CD8-positive, alpha-beta memory T cell (primary cell): ENCODE data around the gene SH3GL3. TPM values are rescaled to one million over a fixed set of nuclear protein-coding genes. Genes with fewer than 3 reads are reported as not detected.
A peak's percentile ranks its signal among the peaks of the same experiment; 100 is the strongest.

Source experiments
- CTCF ChIA-PET: fragments of 350-600 bp; sonication (Branson Sonifier 250); formaldehyde crosslinking; loops from one replicate; lab custom pipeline; 2021; ENCODE audit warnings: antibody characterized with exemption; lab: Charles Lee
- POLR2A ChIA-PET: fragments of 350-600 bp; sonication (Branson Sonifier 250); formaldehyde crosslinking; loops from one replicate; lab custom pipeline; 2021; ENCODE audit warnings: antibody characterized with exemption; lab: Charles Lee
- DNase-seq, 5 donors: peaks; one replicate each; pipeline versions ENCODE4 v3.0.0 to v3.0.0-alpha.2; 2020 to 2022; ENCODE audit warnings: mixed read lengths in 1 of 5
- H3K27ac ChIP-seq: one replicate; pipeline ENCODE4 v1.7.0; 2013; ENCODE audit warnings: low read depth, mild to moderate bottlenecking, low read length, moderate library complexity
- H3K27me3 ChIP-seq: 2 replicates; pipeline ENCODE4 v1.7.0; 2013; ENCODE audit warnings: low read length, mild to moderate bottlenecking; ENCODE audit not compliant: insufficient read depth, poor library complexity, severe bottlenecking
- H3K36me3 ChIP-seq: 2 replicates; pipeline ENCODE4 v1.7.0; 2013; ENCODE audit warnings: mild to moderate bottlenecking, low read length, moderate library complexity; ENCODE audit not compliant: insufficient read depth
- H3K4me1 ChIP-seq: 2 replicates; pipeline ENCODE4 v1.7.0; 2013; ENCODE audit warnings: mild to moderate bottlenecking, low read length, moderate library complexity; ENCODE audit not compliant: insufficient read depth
- H3K4me3 ChIP-seq: 2 replicates; pipeline ENCODE4 v1.7.0; 2013; ENCODE audit warnings: mild to moderate bottlenecking, low read length
- H3K9me3 ChIP-seq: 2 replicates; pipeline ENCODE4 v1.7.0; 2013; ENCODE audit warnings: mild to moderate bottlenecking, low read length
- H3K27ac Mint-ChIP-seq, 8 donors: one replicate each; pipeline ENCODE4 v1.8.0; 2020 to 2021; ENCODE audit warnings: mixed read lengths in 8 of 8, mild to moderate bottlenecking in 6 of 8, inconsistent platforms in 3 of 8, moderate library complexity in 3 of 8
- H3K27me3 Mint-ChIP-seq, 2 donors: one replicate each; pipeline ENCODE4 v1.8.0; 2020 to 2021; ENCODE audit warnings: mixed read lengths in 2 of 2, mild to moderate bottlenecking in 1 of 2, moderate library complexity in 1 of 2
- H3K36me3 Mint-ChIP-seq, 3 donors: one replicate each; pipeline ENCODE4 v1.8.0; 2020 to 2021; ENCODE audit warnings: mixed read lengths in 3 of 3, inconsistent platforms in 1 of 3, mild to moderate bottlenecking in 1 of 3
- H3K4me1 Mint-ChIP-seq, 3 donors: one replicate each; pipeline ENCODE4 v1.8.0; 2020 to 2021; ENCODE audit warnings: mixed read lengths in 3 of 3, inconsistent platforms in 1 of 3, mild to moderate bottlenecking in 1 of 3
- H3K4me3 Mint-ChIP-seq, 7 donors: one replicate each; pipeline ENCODE4 v1.8.0; 2020 to 2021; ENCODE audit warnings: mixed read lengths in 7 of 7, mild to moderate bottlenecking in 6 of 7, moderate library complexity in 4 of 7, inconsistent platforms in 2 of 7
- H3K9me3 Mint-ChIP-seq, 5 donors: one replicate each; pipeline ENCODE4 v1.8.0; 2020 to 2022; ENCODE audit warnings: mixed read lengths in 5 of 5, mild to moderate bottlenecking in 3 of 5, moderate library complexity in 2 of 5, inconsistent platforms in 1 of 5
- polyA plus RNA-seq: library from polyadenylated mRNA; unstranded; fragments of 300-500 nt; fragmentation: Illumina TruSeq; gene quantifications from one replicate; pipeline ENCODE4 v1.2.3, GENCODE V29; 2021
- total RNA-seq, 2 experiments: library from RNA; stranded (reverse); gene quantifications; one replicate each; pipeline ENCODE4 v1.2.3, GENCODE V29; 2021

Gene SH3GL3
- total and polyA plus RNA-seq, 3 experiments from 2014 or later, result not detected

- H3K4me3 ChIP-seq, result no peak overlapping the region
- CTCF ChIA-PET, result no interaction called here
- no peak overlapping the region for H3K27ac Mint-ChIP-seq
- no peak for DNase-seq
- no peaks in the 10 kb centered on the region for H3K36me3 ChIP-seq
- H3K4me1 ChIP-seq, result no peaks in the 10 kb centered on the region
- H3K4me3 Mint-ChIP-seq, result no peak overlapping the region
- H3K4me1 Mint-ChIP-seq, result no peaks in the 10 kb centered on the region
- no peaks in the 10 kb centered on the region for H3K36me3 Mint-ChIP-seq
- H3K27me3 ChIP-seq, result peaks cover 4% of the 10 kb centered on the region
- H3K27ac ChIP-seq, result no peak overlapping the region
- peaks cover 15 to 18% of the 10 kb centered on the region in 2 donors for H3K27me3 Mint-ChIP-seq
- POLR2A ChIA-PET, result no interaction called here
- no peaks in the 10 kb centered on the region for H3K9me3 ChIP-seq
- peaks cover 0 to 5% (median 2%) of the 10 kb centered on the region in 5 donors for H3K9me3 Mint-ChIP-seq
Observed at GRCh38 chr15:83656943-83657528, 209.9 kb downstream of the SH3GL3 start.

GRCh38 chr15:83657549-83657948 lies 210.4 kb downstream of the SH3GL3 start:
- H3K9me3 ChIP-seq, result no peaks in the 10 kb centered on the region
- Mint-ChIP-seq H3K27ac (no peak overlapping the region), H3K9me3 (peaks cover 0 to 3% (median 2%) of the 10 kb centered on the region in 5 donors), H3K27me3 (peaks cover 10 to 14% of the 10 kb centered on the region in 2 donors), H3K4me3 (no peak overlapping the region), H3K36me3 (no peaks in the 10 kb centered on the region), H3K4me1 (no peaks in the 10 kb centered on the region)
- H3K27me3 ChIP-seq, result peaks cover 3% of the 10 kb centered on the region
- H3K27ac ChIP-seq, result no peak overlapping the region
- CTCF ChIA-PET, result interaction anchor here (1.2 kb wide), 1 partner anchor 34 kb away, joined by 4 read pairs; no protein-coding TSS in a partner anchor
- no peak for DNase-seq
- no peaks in the 10 kb centered on the region for H3K36me3 ChIP-seq
- H3K4me1 ChIP-seq, result no peaks in the 10 kb centered on the region
- no peak overlapping the region for H3K4me3 ChIP-seq
- POLR2A ChIA-PET, result no interaction called here

GRCh38 chr15:83658430-83659416 lies 211.6 kb downstream of the SH3GL3 start:
- no peak for DNase-seq
- H3K27me3 ChIP-seq, result no peaks in the 10 kb centered on the region
- no peak overlapping the region for H3K4me3 ChIP-seq
- Mint-ChIP-seq H3K4me3 (no peak overlapping the region), H3K36me3 (no peaks in the 10 kb centered on the region), H3K27me3 (peaks cover 3 to 9% of the 10 kb centered on the region in 2 donors), H3K27ac (no peak overlapping the region), H3K9me3 (peaks cover 0 to 4% (median 1%) of the 10 kb centered on the region in 5 donors), H3K4me1 (no peaks in the 10 kb centered on the region)
- H3K36me3 ChIP-seq, result no peaks in the 10 kb centered on the region
- ChIA-PET CTCF (interaction anchor here (1.2 kb wide), 1 partner anchor 35 kb away, joined by 4 read pairs; no protein-coding TSS in a partner anchor), POLR2A (no interaction called here)
- H3K27ac ChIP-seq, result no peak overlapping the region
- no peaks in the 10 kb centered on the region for H3K4me1 ChIP-seq
- H3K9me3 ChIP-seq, result no peaks in the 10 kb centered on the region

DNA sequence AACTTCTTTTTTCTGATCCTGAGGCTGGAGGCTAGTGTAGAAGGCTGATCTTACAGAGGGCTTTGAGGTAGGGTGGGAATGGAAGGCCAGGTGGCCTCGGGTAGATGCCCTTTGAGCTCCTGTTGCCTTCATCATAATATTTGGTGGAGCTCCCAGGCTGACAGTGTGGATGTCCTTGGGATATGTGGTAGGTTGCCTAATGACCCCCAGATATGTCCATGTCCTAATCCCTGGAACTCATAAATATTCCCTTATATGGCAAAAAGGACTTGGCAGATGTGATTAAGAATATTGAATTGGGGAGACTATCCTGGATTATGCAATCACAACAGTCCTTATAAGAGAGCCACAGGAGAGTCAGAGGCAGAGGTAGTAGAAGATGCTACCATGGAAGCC lies 212.3 kb downstream of the SH3GL3 start:
- CTCF ChIA-PET, result no interaction called here
- peaks cover 0 to 6% (median 2%) of the 10 kb centered on the region in 5 donors for H3K9me3 Mint-ChIP-seq
- no peak overlapping the region for H3K4me3 Mint-ChIP-seq
- Histone ChIP-seq H3K27ac (no peak overlapping the region), H3K9me3 (no peaks in the 10 kb centered on the region), H3K4me3 (no peak overlapping the region), H3K36me3 (no peaks in the 10 kb centered on the region), H3K4me1 (no peaks in the 10 kb centered on the region), H3K27me3 (no peaks in the 10 kb centered on the region)
- H3K4me1 Mint-ChIP-seq, result no peaks in the 10 kb centered on the region
- no peak for DNase-seq
- POLR2A ChIA-PET, result no interaction called here
- H3K36me3 Mint-ChIP-seq, result no peaks in the 10 kb centered on the region
- H3K27me3 Mint-ChIP-seq, result peaks cover 3 to 8% of the 10 kb centered on the region in 2 donors
- H3K27ac Mint-ChIP-seq, result peak overlapping the region in 1 of 8 donors; percentile 69

- no peak overlapping the region for H3K27ac Mint-ChIP-seq
- DNase-seq, result no peak
- no peaks in the 10 kb centered on the region for H3K27me3 ChIP-seq
- H3K27ac ChIP-seq, result no peak overlapping the region
- no peaks in the 10 kb centered on the region for H3K9me3 ChIP-seq
- no peaks in the 10 kb centered on the region for H3K4me1 ChIP-seq
- H3K4me1 Mint-ChIP-seq, result no peaks in the 10 kb centered on the region
- H3K36me3 ChIP-seq, result no peaks in the 10 kb centered on the region
- POLR2A ChIA-PET, result no interaction called here
- CTCF ChIA-PET, result no interaction called here
- no peaks in the 10 kb centered on the region for H3K36me3 Mint-ChIP-seq
- H3K27me3 Mint-ChIP-seq, result peaks cover 0 to 3% of the 10 kb centered on the region in 2 donors
- peaks cover 2 to 10% (median 4%) of the 10 kb centered on the region in 5 donors for H3K9me3 Mint-ChIP-seq
- no peak overlapping the region for H3K4me3 Mint-ChIP-seq
- no peak overlapping the region for H3K4me3 ChIP-seq
Observed at GRCh38 chr15:83665480-83665879, 218.3 kb downstream of the SH3GL3 start.

Other genes starting within 250 kb of the SH3GL3 start
- gene HDGFL3, start 239.5 kb upstream of the SH3GL3 start, total RNA-seq, result 1 to 10 TPM; 7.7 to 9.8 TPM
- gene HDGFL3, start 239.5 kb upstream of the SH3GL3 start, polyA plus RNA-seq, result 3.5 TPM
- not detected for gene BNC1, start 162.7 kb upstream of the SH3GL3 start, total RNA-seq
- not detected for gene BNC1, start 162.7 kb upstream of the SH3GL3 start, polyA plus RNA-seq
- gene ADAMTSL3, start 206.8 kb downstream of the SH3GL3 start, total RNA-seq, result not detected
- not detected for gene ADAMTSL3, start 206.8 kb downstream of the SH3GL3 start, polyA plus RNA-seq